Karpas-422 (cell line): ENCODE data around the gene POLN. TPM values are rescaled to one million over a fixed set of nuclear protein-coding genes. Genes with fewer than 3 reads are reported as not detected.
"Not testable (repeated sequence)": the region's sequence is repeated elsewhere in the genome, so short reads cannot be mapped to it uniquely, and the experiment has no call there.

Source experiments
- DNase-seq: peaks from one replicate; pipeline ENCODE4 v3.0.0-alpha.2; 2015
- H2AFZ ChIP-seq: fragments of 200-600 bp; sonication (generic); 2 replicates; pipeline ENCODE4 v1.6.1; 2014; ENCODE audit warnings: antibody characterized with exemption, low read length, mixed read lengths
- H3K27ac ChIP-seq: fragments of 200-600 bp; sonication (generic); 2 replicates; pipeline ENCODE4 v1.5.1; 2014; ENCODE audit warnings: mild to moderate bottlenecking, low read length, moderate library complexity
- H3K27me3 ChIP-seq: fragments of 200-600 bp; sonication (generic); 2 replicates; pipeline ENCODE4 v1.6.1; 2014; ENCODE audit warnings: low read length, mixed read lengths
- H3K36me3 ChIP-seq: fragments of 200-600 bp; sonication (generic); 2 replicates; pipeline ENCODE4 v1.6.1; 2014; ENCODE audit warnings: low read length, mixed read lengths; ENCODE audit not compliant: insufficient read depth
- H3K4me1 ChIP-seq: fragments of 200-600 bp; sonication (generic); 2 replicates; pipeline ENCODE4 v1.6.1; 2014; ENCODE audit warnings: mild to moderate bottlenecking, low read length, mixed read lengths
- H3K4me2 ChIP-seq: fragments of 200-600 bp; sonication (generic); 2 replicates; pipeline ENCODE4 v1.6.1; 2014; ENCODE audit warnings: low read length, low read depth, mild to moderate bottlenecking; ENCODE audit not compliant: poor library complexity, severe bottlenecking
- H3K4me3 ChIP-seq: fragments of 200-600 bp; sonication (generic); 2 replicates; pipeline ENCODE4 v1.5.1; 2014; ENCODE audit warnings: mild to moderate bottlenecking, antibody characterized with exemption, low read length, mixed read lengths
- H3K79me2 ChIP-seq: fragments of 200-600 bp; sonication (generic); 2 replicates; pipeline ENCODE4 v1.6.1; 2014; ENCODE audit warnings: mild to moderate bottlenecking, low read length, mixed read lengths
- H3K9ac ChIP-seq: fragments of 200-600 bp; sonication (generic); 2 replicates; pipeline ENCODE4 v1.6.0; 2014; ENCODE audit warnings: low read length
- H3K9me2 ChIP-seq: fragments of 200-600 bp; sonication (generic), shearing (Covaris generic); replicated peaks from 2 replicates; pipeline ENCODE4 v1.6.0; 2014; ENCODE audit warnings: mild to moderate bottlenecking, low read length, moderate library complexity; ENCODE audit not compliant: insufficient read depth
- H3K9me3 ChIP-seq: fragments of 300-700, 200-600 bp; sonication (generic); 2 replicates; pipeline ENCODE4 v1.6.1; 2014; ENCODE audit warnings: low read length, mixed read lengths
- H4K20me1 ChIP-seq: fragments of 200-600 bp; sonication (generic); 2 replicates; pipeline ENCODE4 v1.6.1; 2014; ENCODE audit warnings: mild to moderate bottlenecking, antibody characterized with exemption, low read length, low read depth; ENCODE audit not compliant: insufficient read depth
- total RNA-seq: library from RNA; depleted of rRNA; stranded (reverse); fragments of >200 nt; shearing (Covaris generic); gene quantifications from 2 replicates; pipeline ENCODE4 v1.2.3, GENCODE V29; 2014; ENCODE audit warnings: low replicate concordance

Gene POLN
- total RNA-seq, 1 experiment from 2014 or later: 4.3 TPM

GRCh38 chr4:2202789-2203188 is 39.1 kb downstream of the POLN start:
- not testable (repeated sequence) for H3K9ac ChIP-seq, H3K4me2 ChIP-seq, H3K27ac ChIP-seq, H3K36me3 ChIP-seq, H3K27me3 ChIP-seq, H4K20me1 ChIP-seq, H3K9me2 ChIP-seq, H3K79me2 ChIP-seq, H3K4me1 ChIP-seq, H3K4me3 ChIP-seq, H2AFZ ChIP-seq, H3K9me3 ChIP-seq
- DNase-seq: peak; percentile 10

- H3K4me3 ChIP-seq: no peak overlapping the region
- peak; percentile 34 for DNase-seq
- no peaks in the 10 kb centered on the region for H3K9me2 ChIP-seq
Measured at GRCh38 chr4:2194496-2194895, 47.4 kb downstream of the POLN start.

DNA sequence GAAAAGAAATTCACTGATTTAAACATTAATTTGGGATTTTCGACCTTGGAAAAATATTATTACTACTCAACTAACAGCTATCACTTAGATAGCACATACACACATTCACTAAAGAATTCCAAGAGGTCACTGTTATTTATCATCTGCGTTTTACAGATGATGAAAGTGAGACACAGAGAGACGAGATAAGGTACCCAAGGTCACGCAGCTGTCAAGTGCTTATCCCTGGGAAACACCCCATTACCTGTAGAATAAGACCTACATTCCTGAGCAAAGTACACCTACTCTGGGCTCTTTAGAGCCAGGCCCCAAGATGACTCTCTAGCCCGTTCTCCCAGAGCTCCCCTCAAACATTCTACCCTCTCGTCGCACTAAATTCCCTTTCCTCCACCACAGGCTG is 48.6 kb downstream of the POLN start:
- Histone ChIP-seq H3K9ac (no peak overlapping the region), H2AFZ (no peak overlapping the region), H3K36me3 (no peaks in the 10 kb centered on the region), H3K9me3 (no peaks in the 10 kb centered on the region), H3K4me2 (no peak overlapping the region), H3K9me2 (no peaks in the 10 kb centered on the region), H3K4me3 (no peak overlapping the region), H3K79me2 (no peaks in the 10 kb centered on the region), H3K27ac (no peak overlapping the region), H4K20me1 (no peaks in the 10 kb centered on the region), H3K27me3 (no peaks in the 10 kb centered on the region), H3K4me1 (peaks cover 6% of the 10 kb centered on the region; the same call in 1 of the 2 replicates)
- peak; percentile 23 for DNase-seq

More at GRCh38 chr4:2194496-2194895, 47.4 kb downstream of the POLN start:
- Histone ChIP-seq H3K9ac (no peak overlapping the region), H3K36me3 (no peaks in the 10 kb centered on the region), H3K4me2 (no peak overlapping the region), H2AFZ (no peak overlapping the region), H4K20me1 (no peaks in the 10 kb centered on the region), H3K9me3 (no peaks in the 10 kb centered on the region), H3K4me1 (peaks cover 6% of the 10 kb centered on the region; the same call in 1 of the 2 replicates), H3K79me2 (no peaks in the 10 kb centered on the region), H3K27me3 (no peaks in the 10 kb centered on the region), H3K27ac (no peak overlapping the region)

- Histone ChIP-seq H3K36me3 (peaks cover 11% of the 10 kb centered on the region; the same call in 1 of the 2 replicates), H3K9ac (no peak overlapping the region), H3K4me3 (no peak overlapping the region), H3K4me1 (peaks cover 6% of the 10 kb centered on the region; the same call in 1 of the 2 replicates), H3K27me3 (no peaks in the 10 kb centered on the region), H3K27ac (no peak overlapping the region), H4K20me1 (no peaks in the 10 kb centered on the region), H3K79me2 (no peaks in the 10 kb centered on the region), H3K9me2 (no peaks in the 10 kb centered on the region), H2AFZ (no peak overlapping the region), H3K9me3 (peaks cover 12% of the 10 kb centered on the region), H3K4me2 (no peak overlapping the region)
- DNase-seq: no peak
Measured at GRCh38 chr4:2186865-2187172, 55.1 kb downstream of the POLN start.

DNA sequence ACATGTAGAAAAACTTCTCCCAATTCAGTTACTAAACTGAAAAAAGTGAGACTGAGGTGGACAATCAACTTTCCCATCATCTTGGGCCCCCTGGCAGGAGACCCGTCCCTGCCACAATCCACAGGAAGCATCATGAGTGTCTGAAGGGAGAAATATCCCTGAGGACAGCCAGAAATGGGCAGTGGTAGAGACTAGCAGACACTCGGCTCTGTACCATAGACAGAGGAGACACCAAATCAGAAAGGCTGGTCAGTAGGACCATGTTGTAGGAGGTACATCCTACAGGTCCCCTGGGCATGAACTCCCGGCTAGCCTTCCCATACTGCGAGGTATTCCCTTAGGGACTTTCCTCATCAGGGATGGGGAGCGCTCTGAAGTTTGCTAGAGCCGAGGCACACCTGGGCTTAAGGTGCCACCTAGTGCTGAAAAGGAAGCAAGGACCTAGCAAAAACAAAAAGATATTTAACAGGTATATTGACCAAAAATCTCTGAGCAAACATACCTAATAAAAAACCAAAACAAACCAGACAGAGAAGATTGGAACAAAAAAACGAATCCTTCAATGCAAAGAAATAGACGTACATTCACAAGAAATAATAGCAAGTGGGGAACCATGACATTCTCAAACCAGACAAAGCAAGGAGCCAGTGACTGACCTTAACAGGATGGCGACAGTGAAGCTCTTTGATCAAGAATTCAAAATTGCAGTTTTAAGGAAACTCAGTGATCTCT is 55.6 kb downstream of the POLN start:
- Histone ChIP-seq H3K27me3 (no peaks in the 10 kb centered on the region), H3K9me3 (peaks cover 12% of the 10 kb centered on the region), H3K9me2 (no peaks in the 10 kb centered on the region), H3K4me3 (no peak overlapping the region), H3K9ac (no peak overlapping the region), H3K79me2 (no peaks in the 10 kb centered on the region), H2AFZ (no peak overlapping the region), H3K27ac (no peak overlapping the region), H3K4me2 (no peak overlapping the region), H3K36me3 (peaks cover 11% of the 10 kb centered on the region; the same call in 1 of the 2 replicates), H4K20me1 (no peaks in the 10 kb centered on the region), H3K4me1 (peaks cover 6% of the 10 kb centered on the region; the same call in 1 of the 2 replicates)
- DNase-seq: no peak

- Histone ChIP-seq H4K20me1 (no peaks in the 10 kb centered on the region), H3K4me1 (no peaks in the 10 kb centered on the region), H3K36me3 (peaks cover 11% of the 10 kb centered on the region; the same call in 1 of the 2 replicates), H3K9me2 (no peaks in the 10 kb centered on the region), H3K4me2 (no peak overlapping the region), H3K9me3 (peaks cover 12% of the 10 kb centered on the region), H3K4me3 (no peak overlapping the region), H3K27ac (no peak overlapping the region), H3K9ac (no peak overlapping the region), H3K27me3 (no peaks in the 10 kb centered on the region), H2AFZ (no peak overlapping the region), H3K79me2 (no peaks in the 10 kb centered on the region)
- no peak for DNase-seq
Measured at GRCh38 chr4:2183394-2183793, 58.5 kb downstream of the POLN start.

DNA sequence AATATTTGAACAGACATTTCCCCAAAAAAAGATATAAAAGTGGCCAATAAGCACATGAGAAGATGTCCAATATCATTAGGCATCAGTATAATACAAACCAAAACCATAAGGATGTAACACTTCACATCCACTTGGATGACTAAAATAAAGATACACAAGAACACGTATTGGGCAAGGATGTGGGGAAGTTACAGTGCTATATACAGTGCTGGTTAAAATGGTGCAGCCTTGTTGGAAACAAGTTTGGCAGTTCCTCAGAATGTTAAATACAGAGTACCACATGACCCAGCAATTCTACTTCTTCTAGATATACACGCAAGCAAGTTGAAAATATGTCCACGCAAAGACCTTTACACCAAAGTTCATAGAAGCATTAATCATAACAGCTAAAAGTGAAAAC is 58.9 kb downstream of the POLN start:
- Histone ChIP-seq H2AFZ (no peak overlapping the region), H3K9me2 (no peaks in the 10 kb centered on the region), H3K36me3 (peaks cover 11% of the 10 kb centered on the region; the same call in 1 of the 2 replicates), H3K9me3 (peaks cover 12% of the 10 kb centered on the region), H3K27me3 (no peaks in the 10 kb centered on the region), H3K4me1 (no peaks in the 10 kb centered on the region), H3K9ac (no peak overlapping the region), H3K4me3 (no peak overlapping the region), H3K79me2 (no peaks in the 10 kb centered on the region), H4K20me1 (no peaks in the 10 kb centered on the region), H3K4me2 (no peak overlapping the region), H3K27ac (no peak overlapping the region)
- DNase-seq: no peak

- no peaks in the 10 kb centered on the region for H3K9me2 ChIP-seq
- H3K4me3 ChIP-seq: no peak overlapping the region
- H3K79me2 ChIP-seq: no peaks in the 10 kb centered on the region
- DNase-seq: no peak
- no peaks in the 10 kb centered on the region for H3K27me3 ChIP-seq
- no peaks in the 10 kb centered on the region for H4K20me1 ChIP-seq
- no peak overlapping the region for H3K9ac ChIP-seq
- no peaks in the 10 kb centered on the region for H3K9me3 ChIP-seq
- no peak overlapping the region for H2AFZ ChIP-seq
- H3K27ac ChIP-seq: no peak overlapping the region
- H3K4me2 ChIP-seq: no peak overlapping the region
- no peaks in the 10 kb centered on the region for H3K36me3 ChIP-seq
- H3K4me1 ChIP-seq: no peaks in the 10 kb centered on the region
Measured at GRCh38 chr4:2180410-2180809, 61.5 kb downstream of the POLN start.
